ENCODE data around the gene TTC31.

TTC31 gene

DNA sequence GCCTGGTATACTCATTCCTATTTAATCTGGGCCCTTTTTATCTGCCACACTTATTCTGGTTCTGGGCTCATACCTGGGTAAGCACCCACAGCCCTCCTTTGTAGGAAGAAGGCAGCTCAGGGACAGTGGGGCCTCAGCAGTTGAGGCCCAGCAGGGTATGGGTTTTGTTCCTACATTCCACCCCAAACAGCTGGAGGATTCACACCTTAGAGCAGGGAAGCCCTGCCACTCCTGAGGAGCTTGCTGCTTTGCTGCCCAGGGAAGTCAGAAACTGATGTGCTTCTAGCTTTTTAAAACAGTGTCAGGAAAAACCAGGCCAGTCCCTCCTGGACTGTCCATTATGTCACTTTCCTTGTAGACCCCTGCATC is 17.7 kb downstream of the TTC31 start:
- TF ChIP-seq, protein P1, sequence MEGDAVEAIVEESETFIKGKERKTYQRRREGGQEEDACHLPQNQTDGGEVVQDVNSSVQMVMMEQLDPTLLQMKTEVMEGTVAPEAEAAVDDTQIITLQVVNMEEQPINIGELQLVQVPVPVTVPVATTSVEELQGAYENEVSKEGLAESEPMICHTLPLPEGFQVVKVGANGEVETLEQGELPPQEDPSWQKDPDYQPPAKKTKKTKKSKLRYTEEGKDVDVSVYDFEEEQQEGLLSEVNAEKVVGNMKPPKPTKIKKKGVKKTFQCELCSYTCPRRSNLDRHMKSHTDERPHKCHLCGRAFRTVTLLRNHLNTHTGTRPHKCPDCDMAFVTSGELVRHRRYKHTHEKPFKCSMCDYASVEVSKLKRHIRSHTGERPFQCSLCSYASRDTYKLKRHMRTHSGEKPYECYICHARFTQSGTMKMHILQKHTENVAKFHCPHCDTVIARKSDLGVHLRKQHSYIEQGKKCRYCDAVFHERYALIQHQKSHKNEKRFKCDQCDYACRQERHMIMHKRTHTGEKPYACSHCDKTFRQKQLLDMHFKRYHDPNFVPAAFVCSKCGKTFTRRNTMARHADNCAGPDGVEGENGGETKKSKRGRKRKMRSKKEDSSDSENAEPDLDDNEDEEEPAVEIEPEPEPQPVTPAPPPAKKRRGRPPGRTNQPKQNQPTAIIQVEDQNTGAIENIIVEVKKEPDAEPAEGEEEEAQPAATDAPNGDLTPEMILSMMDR (IDR thresholded peaks at IDR 0.05; ENCODE audit: low read depth, low read length): no peak

DNA sequence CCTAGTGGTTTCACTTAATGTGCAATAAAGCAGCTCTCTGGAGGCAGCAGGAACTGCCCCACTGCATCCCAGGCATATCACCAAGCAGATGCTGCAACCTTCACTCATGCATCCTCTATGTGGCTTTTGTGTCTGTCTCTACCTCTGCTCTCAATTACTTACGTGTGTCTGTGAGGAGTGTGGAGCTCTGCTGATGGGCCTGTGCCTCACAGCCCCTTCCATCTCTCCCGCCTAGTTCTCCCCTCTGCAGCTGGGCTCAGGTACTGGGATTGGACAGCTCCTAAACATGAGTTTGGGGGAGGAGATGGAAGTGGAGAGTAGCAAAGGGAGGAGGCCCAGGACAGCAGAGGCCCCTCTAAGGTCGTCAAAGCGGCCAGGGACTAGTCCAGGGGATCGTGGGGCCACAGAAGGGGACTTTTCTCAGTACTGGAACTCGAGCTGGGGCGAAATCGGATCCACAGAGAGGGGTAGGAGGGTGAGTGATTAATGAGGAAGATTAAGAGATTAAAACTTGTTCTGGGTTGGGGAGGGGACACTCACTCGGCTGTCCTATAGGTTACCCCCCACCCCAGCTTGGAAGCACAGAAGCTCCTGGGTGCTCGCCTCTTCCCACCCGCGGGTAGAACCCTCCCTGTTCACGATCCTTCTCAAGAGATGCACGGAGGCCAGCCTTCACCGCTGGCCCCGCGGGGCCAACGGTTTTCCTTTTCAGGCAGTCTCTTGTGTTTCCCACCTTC is 18.6 kb downstream of the TTC31 start:
- TF ChIP-seq, protein P1 (IDR thresholded peaks at IDR 0.05; ENCODE audit: low read depth, low read length): no peak
- DNase-seq (ENCODE audit: extremely low read depth, low read depth): no peak

More for the DNA sequence above, 17.7 kb downstream of the TTC31 start:
- no peak for DNase-seq (ENCODE audit: extremely low read depth, low read depth)

DNA sequence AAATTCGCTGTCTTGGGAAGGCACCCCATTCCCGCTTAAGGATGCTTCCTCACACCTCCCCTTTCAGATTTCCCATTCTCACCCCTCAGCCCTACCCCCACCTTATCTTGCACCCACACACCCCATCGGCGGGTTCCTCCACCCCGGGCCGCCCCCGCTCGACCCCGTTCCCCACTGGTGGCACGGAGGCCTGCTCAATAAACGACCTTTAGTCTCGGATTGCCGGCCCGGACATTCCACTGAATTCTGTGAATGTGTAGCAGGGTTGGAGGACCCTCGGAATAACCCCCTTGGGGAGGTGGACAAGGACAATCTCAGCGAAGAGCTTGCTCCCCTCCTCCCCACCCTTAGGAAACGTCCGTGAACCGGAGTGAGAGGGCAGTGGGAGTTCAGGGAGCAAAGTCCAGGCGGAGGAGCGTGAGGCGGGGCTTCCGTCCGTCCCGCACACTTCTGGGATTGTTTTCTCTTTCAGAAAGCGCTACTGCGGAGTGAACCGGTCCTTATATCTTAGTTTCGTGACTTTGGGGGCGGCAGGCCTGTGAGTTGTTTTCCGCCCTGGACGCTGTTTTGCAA is 19.4 kb downstream of the TTC31 start:
- TF ChIP-seq, protein P1 (IDR thresholded peaks at IDR 0.05; ENCODE audit: low read depth, low read length): no peak
- DNase-seq (ENCODE audit: extremely low read depth, low read depth): no peak

DNA sequence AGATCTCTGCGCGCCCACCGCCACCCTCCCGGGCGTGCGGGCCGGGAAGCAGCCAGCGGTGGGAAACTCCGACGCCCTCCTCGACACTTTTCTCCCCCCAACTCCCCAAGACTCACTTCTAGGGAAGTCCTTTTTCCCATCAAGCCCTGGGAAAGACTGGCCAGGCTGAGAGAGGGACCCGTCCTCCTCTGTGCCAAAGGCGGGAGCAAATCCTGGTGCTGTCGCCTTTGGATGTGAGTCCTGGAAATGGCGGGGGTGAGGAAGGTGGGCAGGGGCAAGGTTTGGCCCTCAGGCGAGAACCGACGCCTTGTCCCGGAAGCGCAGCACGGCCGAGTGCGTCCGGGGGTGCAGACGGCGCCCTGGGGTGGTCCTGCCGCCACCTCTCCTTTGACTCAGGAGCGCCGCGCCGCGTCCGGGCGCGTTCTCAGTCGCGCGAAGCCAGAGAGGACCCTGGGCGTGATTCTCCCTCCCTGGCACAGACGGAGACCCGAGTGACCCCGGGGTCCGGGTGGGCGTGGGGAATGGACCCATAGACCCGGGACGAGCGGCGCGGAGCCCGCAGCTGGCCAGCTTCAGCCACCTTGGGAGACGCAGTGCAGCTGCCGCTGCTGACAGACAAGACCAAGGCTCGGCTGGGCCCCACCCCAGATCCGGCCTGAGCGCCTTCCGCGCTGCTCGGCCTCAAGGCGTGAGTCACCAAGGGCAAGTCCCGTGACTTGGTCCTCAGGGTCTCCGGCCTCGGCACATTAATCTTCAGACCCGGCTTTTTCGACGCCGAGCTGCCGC is 20.0 kb downstream of the TTC31 start:
- peak; percentile 50 for DNase-seq (ENCODE audit: extremely low read depth, low read depth)
- TF ChIP-seq, protein P1 (IDR thresholded peaks at IDR 0.05; ENCODE audit: low read depth, low read length): peak; percentile 42

DNA sequence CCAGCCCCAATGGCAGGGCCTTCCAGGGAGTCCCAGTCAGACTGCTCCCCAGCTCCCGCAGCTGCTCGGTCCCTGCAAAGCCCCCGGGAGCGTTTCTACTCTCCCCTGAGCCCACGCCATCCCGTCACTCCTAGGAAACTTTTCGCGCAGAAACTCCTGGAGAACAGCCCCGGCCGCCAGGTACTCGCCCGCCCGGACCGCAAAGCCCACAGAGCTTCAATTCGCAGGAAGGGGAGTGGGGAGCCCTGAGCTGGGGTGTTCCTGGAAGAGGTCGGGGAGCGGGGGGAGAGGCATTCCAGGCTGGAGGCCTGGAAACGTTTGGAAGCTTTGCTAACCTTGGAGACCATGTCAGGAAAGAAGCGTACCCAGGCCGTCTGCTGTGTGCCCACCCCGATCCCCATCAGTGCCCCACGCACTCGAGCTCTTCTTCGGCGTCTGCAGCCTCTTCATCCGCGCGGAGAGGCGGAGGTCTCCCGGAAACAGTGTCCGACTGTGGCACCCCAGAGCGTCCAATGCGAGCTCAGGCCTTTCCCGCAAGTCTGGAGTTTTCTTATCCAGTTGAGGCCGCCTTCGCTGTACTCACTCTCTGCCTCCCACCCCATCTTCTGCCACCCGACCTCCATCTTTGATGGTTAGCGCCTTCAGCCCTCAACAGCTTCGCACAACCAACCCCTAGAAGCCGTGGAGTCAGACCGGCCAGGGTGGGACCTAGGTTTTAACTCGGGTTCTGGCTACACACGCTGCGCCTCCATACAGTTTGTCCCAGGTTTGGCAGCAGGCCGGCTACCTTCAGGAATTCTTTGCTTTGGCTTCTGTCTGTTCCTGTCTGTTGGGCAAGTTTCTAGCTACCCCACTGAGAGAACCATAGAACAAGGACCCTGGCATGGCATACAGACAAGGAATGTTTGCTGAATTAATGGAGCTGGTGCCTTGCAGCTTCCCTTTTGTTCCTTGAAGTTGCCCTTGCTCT is 20.9 kb downstream of the TTC31 start:
- TF ChIP-seq, protein P1 (IDR thresholded peaks at IDR 0.05; ENCODE audit: low read depth, low read length): no peak
- DNase-seq (ENCODE audit: extremely low read depth, low read depth): no peak

DNA sequence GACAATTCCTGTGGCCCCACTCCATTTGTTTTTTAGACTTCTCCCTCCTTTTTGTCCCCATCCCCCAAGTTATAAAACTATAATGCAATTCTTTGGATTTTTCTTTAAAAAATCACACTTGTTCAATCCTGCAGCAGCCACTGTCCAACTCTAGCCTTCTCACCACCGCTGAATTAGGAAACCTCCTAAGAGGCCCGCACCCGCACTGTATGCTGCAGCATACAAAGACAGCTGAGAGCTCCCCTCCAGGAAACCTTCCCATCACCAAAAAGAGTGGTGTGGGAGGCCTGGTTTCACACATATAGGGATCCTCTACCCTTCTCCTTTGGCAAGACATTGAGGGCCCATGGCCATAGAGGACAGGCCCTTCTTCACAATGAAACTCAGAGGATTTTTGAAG is 21.7 kb downstream of the TTC31 start:
- DNase-seq (ENCODE audit: extremely low read depth, low read depth): no peak
- TF ChIP-seq, protein P1 (IDR thresholded peaks at IDR 0.05; ENCODE audit: low read depth, low read length): no peak

Data from AG09319 (cell line).